GM12878 (cell line): ENCODE measurements around the gene PAM16. TPM values are rescaled to one million over a fixed set of nuclear protein-coding genes. Genes with fewer than 3 reads are reported as not detected.

Experiments
- CBX5 ChIP-seq: sonication (generic); IDR thresholded peaks from 2 replicates; pipeline ENCODE4 v1.6.1; 2016; ENCODE audit warnings: low read depth, moderate library complexity, mild to moderate bottlenecking, inconsistent platforms
- CHD1 ChIP-seq: IDR thresholded peaks from 2 replicates; pipeline ENCODE4 v1.6.1; 2012; ENCODE audit warnings: low read depth, low read length, improper control_type of control experiment
- CUX1 ChIP-seq: IDR thresholded peaks from 2 replicates; pipeline ENCODE4 v1.6.1; 2012; ENCODE audit warnings: improper control_type of control experiment, low read depth, low read length; ENCODE audit not compliant: insufficient replicate concordance
- HCFC1 ChIP-seq: fragments of 150-350 bp; IDR thresholded peaks from 2 replicates; pipeline ENCODE4 v1.6.1; 2014; ENCODE audit warnings: low read length
- IKZF2 ChIP-seq, 2 experiments: fragments of 450-650 bp; IDR thresholded peaks; 2 replicates each; pipeline ENCODE4 v1.6.1; 2017; ENCODE audit warnings: mild to moderate bottlenecking in 2 of 2, moderate library complexity in 2 of 2
- MEF2A ChIP-seq: IDR thresholded peaks from 2 replicates; pipeline ENCODE4 v1.6.1; 2011; ENCODE audit warnings: low read depth, mild to moderate bottlenecking, low read length, moderate library complexity; ENCODE audit not compliant: insufficient read depth
- MTA3 ChIP-seq: IDR thresholded peaks from 2 replicates; pipeline ENCODE4 v1.6.1; 2012; ENCODE audit warnings: low read length, inconsistent platforms, borderline replicate concordance
- NFXL1 ChIP-seq: fragments of 450-650 bp; IDR thresholded peaks from 2 replicates; pipeline ENCODE4 v1.6.1; 2017; ENCODE audit warnings: antibody characterized with exemption, mild to moderate bottlenecking, borderline replicate concordance
- NR2F1 ChIP-seq: fragments of 450-650 bp; conservative IDR thresholded peaks from 2 replicates; pipeline ENCODE4 v1.6.1; 2017; ENCODE audit warnings: mild to moderate bottlenecking
- PML ChIP-seq: IDR thresholded peaks from 2 replicates; pipeline ENCODE4 v1.6.1; 2012; ENCODE audit warnings: low read length, inconsistent platforms
- RAD21 ChIP-seq: IDR thresholded peaks from 2 replicates; pipeline ENCODE4 v1.6.1; 2011; ENCODE audit warnings: mild to moderate bottlenecking, low read depth, low read length, moderate library complexity; ENCODE audit not compliant: insufficient read depth
- SMARCA5 ChIP-seq: fragments of 450-650 bp; IDR thresholded peaks from 2 replicates; pipeline ENCODE4 v1.6.1; 2017; ENCODE audit warnings: mild to moderate bottlenecking
- USF2 ChIP-seq: IDR thresholded peaks from 2 replicates; pipeline ENCODE4 v1.6.1; 2011; ENCODE audit warnings: low read depth, low read length, improper control_type of control experiment, borderline replicate concordance
- polyA plus RNA-seq, 11 experiments: library from polyadenylated mRNA; depleted of rRNA in 4 of 11; unstranded in 6 of 11; stranded (reverse) in 5 of 11; fragments of >200 nt; fragmentation: Nextera tagmentation in 4 of 11; fragmentation: Illumina TruSeq in 1 of 11; extraction: Ambion mirVana in 4 of 11; extraction: Trizol in 1 of 11; gene quantifications; 1 replicate in 1 of 11; 2 replicates in 10 of 11; pipeline versions ENCODE4 v1.2.1 to v1.2.3, GENCODE V29; 2011 to 2016; ENCODE audit warnings: inconsistent platforms in 2 of 11, missing spikeins in 2 of 11, low read depth in 1 of 11
- total RNA-seq, 4 experiments: library from RNA; depleted of rRNA in 3 of 4; stranded (reverse); fragments of >200 nt in 3 of 4; fragmentation: Illumina TruSeq in 1 of 4; extraction: Trizol in 1 of 4; gene quantifications; 2 replicates each; pipeline versions ENCODE4 v1.2.1 to v1.2.3, GENCODE V29; 2013 to 2021
- TF ChIP-seq, protein P1 (sequence below): fragments of 450-650 bp; IDR thresholded peaks from 2 replicates; pipeline ENCODE4 v1.6.1; 2017; ENCODE audit warnings: mild to moderate bottlenecking, moderate library complexity
- TF ChIP-seq, protein P2 (sequence below): IDR thresholded peaks from 2 replicates; pipeline ENCODE4 v1.6.1; 2012; ENCODE audit warnings: low read depth, low read length, improper control_type of control experiment
- TF ChIP-seq, protein P3 (sequence below): IDR thresholded peaks from 2 replicates; pipeline ENCODE4 v1.6.1; 2011; ENCODE audit warnings: mild to moderate bottlenecking, low read depth, low read length, moderate library complexity; ENCODE audit not compliant: insufficient replicate concordance

Gene PAM16
- total and polyA plus RNA-seq, 10 of the 15 experiments (the other 5 are each of a cell fraction or from before 2014, with no cell fraction given) = 18.5 to 94.3 (median 51.5) TPM

GRCh38 chr16:4328046-4328781, 22.9 kb downstream of the PAM16 start (continued):
- TF ChIP-seq CUX1 (no peak), HCFC1 (no peak), USF2 (no peak), CBX5 (no peak), NFXL1 (no peak), MEF2A (no peak), NR2F1 (no peak), SMARCA5 (no peak), RAD21 (peak; percentile 57), MTA3 (no peak), IKZF2 (IDR thresholded peaks at IDR 0.05) (no peak), CHD1 (no peak), PML (no peak)
- TF ChIP-seq, protein P1, sequence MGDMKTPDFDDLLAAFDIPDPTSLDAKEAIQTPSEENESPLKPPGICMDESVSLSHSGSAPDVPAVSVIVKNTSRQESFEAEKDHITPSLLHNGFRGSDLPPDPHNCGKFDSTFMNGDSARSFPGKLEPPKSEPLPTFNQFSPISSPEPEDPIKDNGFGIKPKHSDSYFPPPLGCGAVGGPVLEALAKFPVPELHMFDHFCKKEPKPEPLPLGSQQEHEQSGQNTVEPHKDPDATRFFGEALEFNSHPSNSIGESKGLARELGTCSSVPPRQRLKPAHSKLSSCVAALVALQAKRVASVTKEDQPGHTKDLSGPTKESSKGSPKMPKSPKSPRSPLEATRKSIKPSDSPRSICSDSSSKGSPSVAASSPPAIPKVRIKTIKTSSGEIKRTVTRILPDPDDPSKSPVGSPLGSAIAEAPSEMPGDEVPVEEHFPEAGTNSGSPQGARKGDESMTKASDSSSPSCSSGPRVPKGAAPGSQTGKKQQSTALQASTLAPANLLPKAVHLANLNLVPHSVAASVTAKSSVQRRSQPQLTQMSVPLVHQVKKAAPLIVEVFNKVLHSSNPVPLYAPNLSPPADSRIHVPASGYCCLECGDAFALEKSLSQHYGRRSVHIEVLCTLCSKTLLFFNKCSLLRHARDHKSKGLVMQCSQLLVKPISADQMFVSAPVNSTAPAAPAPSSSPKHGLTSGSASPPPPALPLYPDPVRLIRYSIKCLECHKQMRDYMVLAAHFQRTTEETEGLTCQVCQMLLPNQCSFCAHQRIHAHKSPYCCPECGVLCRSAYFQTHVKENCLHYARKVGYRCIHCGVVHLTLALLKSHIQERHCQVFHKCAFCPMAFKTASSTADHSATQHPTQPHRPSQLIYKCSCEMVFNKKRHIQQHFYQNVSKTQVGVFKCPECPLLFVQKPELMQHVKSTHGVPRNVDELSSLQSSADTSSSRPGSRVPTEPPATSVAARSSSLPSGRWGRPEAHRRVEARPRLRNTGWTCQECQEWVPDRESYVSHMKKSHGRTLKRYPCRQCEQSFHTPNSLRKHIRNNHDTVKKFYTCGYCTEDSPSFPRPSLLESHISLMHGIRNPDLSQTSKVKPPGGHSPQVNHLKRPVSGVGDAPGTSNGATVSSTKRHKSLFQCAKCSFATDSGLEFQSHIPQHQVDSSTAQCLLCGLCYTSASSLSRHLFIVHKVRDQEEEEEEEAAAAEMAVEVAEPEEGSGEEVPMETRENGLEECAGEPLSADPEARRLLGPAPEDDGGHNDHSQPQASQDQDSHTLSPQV = no peak
- TF ChIP-seq, protein P2, sequence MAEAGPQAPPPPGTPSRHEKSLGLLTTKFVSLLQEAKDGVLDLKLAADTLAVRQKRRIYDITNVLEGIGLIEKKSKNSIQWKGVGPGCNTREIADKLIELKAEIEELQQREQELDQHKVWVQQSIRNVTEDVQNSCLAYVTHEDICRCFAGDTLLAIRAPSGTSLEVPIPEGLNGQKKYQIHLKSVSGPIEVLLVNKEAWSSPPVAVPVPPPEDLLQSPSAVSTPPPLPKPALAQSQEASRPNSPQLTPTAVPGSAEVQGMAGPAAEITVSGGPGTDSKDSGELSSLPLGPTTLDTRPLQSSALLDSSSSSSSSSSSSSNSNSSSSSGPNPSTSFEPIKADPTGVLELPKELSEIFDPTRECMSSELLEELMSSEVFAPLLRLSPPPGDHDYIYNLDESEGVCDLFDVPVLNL = no peak
- TF ChIP-seq, protein P3, sequence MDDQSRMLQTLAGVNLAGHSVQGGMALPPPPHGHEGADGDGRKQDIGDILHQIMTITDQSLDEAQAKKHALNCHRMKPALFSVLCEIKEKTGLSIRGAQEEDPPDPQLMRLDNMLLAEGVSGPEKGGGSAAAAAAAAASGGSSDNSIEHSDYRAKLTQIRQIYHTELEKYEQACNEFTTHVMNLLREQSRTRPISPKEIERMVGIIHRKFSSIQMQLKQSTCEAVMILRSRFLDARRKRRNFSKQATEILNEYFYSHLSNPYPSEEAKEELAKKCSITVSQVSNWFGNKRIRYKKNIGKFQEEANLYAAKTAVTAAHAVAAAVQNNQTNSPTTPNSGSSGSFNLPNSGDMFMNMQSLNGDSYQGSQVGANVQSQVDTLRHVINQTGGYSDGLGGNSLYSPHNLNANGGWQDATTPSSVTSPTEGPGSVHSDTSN = no peak
